NCI-H774 (cell line): Measurements from ENCODE around the gene HS1BP3.

Experiments
- DNase-seq: peaks from one replicate; lab custom pipeline; 2025; lab: John Stamatoyannopoulos, UW

HS1BP3 gene

GRCh38 chr2:20645761-20646160 lies 5.1 kb downstream of the HS1BP3 start:
- no peak for DNase-seq

GRCh38 chr2:20645301-20645701 lies 5.6 kb downstream of the HS1BP3 start:
- DNase-seq = no peak

- DNase-seq = no peak
Observed at GRCh38 chr2:20643826-20644225, 7.1 kb downstream of the HS1BP3 start.

GRCh38 chr2:20643060-20643459 lies 7.8 kb downstream of the HS1BP3 start:
- no peak for DNase-seq

GRCh38 chr2:20642055-20642971 lies 8.6 kb downstream of the HS1BP3 start:
- peak; percentile 21 for DNase-seq

GRCh38 chr2:20641123-20641985 lies 9.5 kb downstream of the HS1BP3 start:
- no peak for DNase-seq

- no peak for DNase-seq
Observed at GRCh38 chr2:20640411-20641122, 10.3 kb downstream of the HS1BP3 start.

GRCh38 chr2:20638646-20639430 lies 12.1 kb downstream of the HS1BP3 start:
- no peak for DNase-seq

- no peak for DNase-seq
Observed at GRCh38 chr2:20638014-20638413, 12.9 kb downstream of the HS1BP3 start.

GRCh38 chr2:20637147-20637546 lies 13.8 kb downstream of the HS1BP3 start:
- no peak for DNase-seq

- peak; percentile 67 for DNase-seq
Observed at GRCh38 chr2:20635675-20636584, 15.0 kb downstream of the HS1BP3 start.

- no peak for DNase-seq
Observed at GRCh38 chr2:20635113-20635510, 15.8 kb downstream of the HS1BP3 start.

- DNase-seq = no peak
Observed at GRCh38 chr2:20634507-20635112, 16.3 kb downstream of the HS1BP3 start.

- DNase-seq = peak; percentile 36
Observed at GRCh38 chr2:20633794-20634506, 16.9 kb downstream of the HS1BP3 start.

GRCh38 chr2:20633001-20633400 lies 17.9 kb downstream of the HS1BP3 start:
- DNase-seq = no peak

GRCh38 chr2:20632446-20632990 lies 18.4 kb downstream of the HS1BP3 start:
- DNase-seq = no peak

- DNase-seq = no peak
Observed at GRCh38 chr2:20631617-20632307, 19.1 kb downstream of the HS1BP3 start.

- DNase-seq = no peak
Observed at GRCh38 chr2:20630967-20631366, 19.9 kb downstream of the HS1BP3 start.
